PFSK-1 (cell line): ENCODE measurements around the gene CAMK1D.

Experiments
- FOXP2 ChIP-seq: optimal IDR thresholded peaks from 2 replicates; pipeline ENCODE3; 2011; ENCODE audit warnings: borderline replicate concordance, control low read depth, inconsistent platforms; ENCODE audit not compliant: insufficient read depth; ENCODE audit errors: extremely low read length, extremely low read depth
- POLR2AphosphoS5 ChIP-seq: IDR thresholded peaks from 2 replicates; pipeline ENCODE4 v1.6.1; 2012; ENCODE audit warnings: low read depth, mild to moderate bottlenecking, control low read depth, low read length, moderate library complexity
- SIN3A ChIP-seq: IDR thresholded peaks from 2 replicates; pipeline ENCODE4 v1.6.1; 2012; ENCODE audit warnings: mild to moderate bottlenecking, low read length, moderate library complexity, borderline replicate concordance; ENCODE audit not compliant: insufficient read depth
- TAF1 ChIP-seq: IDR thresholded peaks from 2 replicates; pipeline ENCODE4 v1.6.1; 2012; ENCODE audit warnings: low read length, control low read depth, borderline replicate concordance; ENCODE audit not compliant: insufficient read depth
- TF ChIP-seq, protein P1 (sequence below), 2 experiments: IDR thresholded peaks; 2 replicates each; pipeline versions ENCODE4 v1.6.1 to v1.8.0; 2011 to 2012; ENCODE audit warnings: low read depth in 2 of 2, low read length in 2 of 2, control low read depth in 1 of 2, inconsistent platforms in 1 of 2, mild to moderate bottlenecking in 1 of 2, moderate library complexity in 1 of 2; ENCODE audit not compliant: insufficient read depth in 1 of 2

CAMK1D gene

DNA sequence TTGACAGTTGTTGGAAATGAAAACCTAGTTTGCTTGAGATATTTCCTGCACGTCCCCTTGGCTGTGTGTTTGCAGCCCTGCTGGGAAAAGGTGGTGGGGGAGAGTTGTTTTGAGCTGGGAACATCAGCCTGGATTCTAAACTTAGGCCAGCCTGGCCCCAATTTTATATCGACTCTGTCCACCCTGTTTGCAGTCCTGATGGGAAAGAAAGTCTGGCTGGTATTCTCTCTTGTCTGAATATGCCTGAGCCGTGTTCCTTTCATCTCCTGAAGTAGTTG, 473.5 kb downstream of the CAMK1D start:
- no peak for TF ChIP-seq POLR2AphosphoS5
- no peak for TF ChIP-seq TAF1
- no peak for TF ChIP-seq SIN3A
- TF ChIP-seq, protein P1, sequence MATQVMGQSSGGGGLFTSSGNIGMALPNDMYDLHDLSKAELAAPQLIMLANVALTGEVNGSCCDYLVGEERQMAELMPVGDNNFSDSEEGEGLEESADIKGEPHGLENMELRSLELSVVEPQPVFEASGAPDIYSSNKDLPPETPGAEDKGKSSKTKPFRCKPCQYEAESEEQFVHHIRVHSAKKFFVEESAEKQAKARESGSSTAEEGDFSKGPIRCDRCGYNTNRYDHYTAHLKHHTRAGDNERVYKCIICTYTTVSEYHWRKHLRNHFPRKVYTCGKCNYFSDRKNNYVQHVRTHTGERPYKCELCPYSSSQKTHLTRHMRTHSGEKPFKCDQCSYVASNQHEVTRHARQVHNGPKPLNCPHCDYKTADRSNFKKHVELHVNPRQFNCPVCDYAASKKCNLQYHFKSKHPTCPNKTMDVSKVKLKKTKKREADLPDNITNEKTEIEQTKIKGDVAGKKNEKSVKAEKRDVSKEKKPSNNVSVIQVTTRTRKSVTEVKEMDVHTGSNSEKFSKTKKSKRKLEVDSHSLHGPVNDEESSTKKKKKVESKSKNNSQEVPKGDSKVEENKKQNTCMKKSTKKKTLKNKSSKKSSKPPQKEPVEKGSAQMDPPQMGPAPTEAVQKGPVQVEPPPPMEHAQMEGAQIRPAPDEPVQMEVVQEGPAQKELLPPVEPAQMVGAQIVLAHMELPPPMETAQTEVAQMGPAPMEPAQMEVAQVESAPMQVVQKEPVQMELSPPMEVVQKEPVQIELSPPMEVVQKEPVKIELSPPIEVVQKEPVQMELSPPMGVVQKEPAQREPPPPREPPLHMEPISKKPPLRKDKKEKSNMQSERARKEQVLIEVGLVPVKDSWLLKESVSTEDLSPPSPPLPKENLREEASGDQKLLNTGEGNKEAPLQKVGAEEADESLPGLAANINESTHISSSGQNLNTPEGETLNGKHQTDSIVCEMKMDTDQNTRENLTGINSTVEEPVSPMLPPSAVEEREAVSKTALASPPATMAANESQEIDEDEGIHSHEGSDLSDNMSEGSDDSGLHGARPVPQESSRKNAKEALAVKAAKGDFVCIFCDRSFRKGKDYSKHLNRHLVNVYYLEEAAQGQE (IDR thresholded peaks at IDR 0.05; ENCODE audit: insufficient read depth in 1 of 2, low read depth in 2 of 2, low read length in 2 of 2), result no peak
- no peak for TF ChIP-seq FOXP2

DNA sequence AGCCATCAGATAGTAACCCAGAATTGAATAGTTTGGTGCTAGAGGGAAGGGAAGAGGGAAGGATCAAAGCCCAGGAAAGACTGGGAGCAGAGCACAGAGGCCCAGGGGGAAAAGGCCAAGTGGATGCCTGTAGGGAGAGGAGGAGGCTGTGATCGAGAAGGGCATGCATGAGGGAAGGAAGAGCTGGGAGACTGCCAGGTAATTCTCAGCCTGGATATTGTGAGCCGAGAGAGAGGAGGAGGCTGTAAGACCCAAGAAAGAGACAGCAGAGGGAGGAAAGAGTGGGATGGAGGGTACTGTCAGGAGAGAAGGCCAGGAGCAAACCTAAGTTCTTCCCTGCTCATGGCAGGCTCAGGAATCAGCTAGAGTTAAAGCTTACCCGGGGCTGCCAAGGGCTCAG, 474.0 kb downstream of the CAMK1D start:
- TF ChIP-seq SIN3A, result no peak
- TF ChIP-seq TAF1, result no peak
- TF ChIP-seq, protein P1 (IDR thresholded peaks at IDR 0.05; ENCODE audit: insufficient read depth in 1 of 2, low read depth in 2 of 2, low read length in 2 of 2), result no peak
- no peak for TF ChIP-seq POLR2AphosphoS5
- TF ChIP-seq FOXP2, result no peak

DNA sequence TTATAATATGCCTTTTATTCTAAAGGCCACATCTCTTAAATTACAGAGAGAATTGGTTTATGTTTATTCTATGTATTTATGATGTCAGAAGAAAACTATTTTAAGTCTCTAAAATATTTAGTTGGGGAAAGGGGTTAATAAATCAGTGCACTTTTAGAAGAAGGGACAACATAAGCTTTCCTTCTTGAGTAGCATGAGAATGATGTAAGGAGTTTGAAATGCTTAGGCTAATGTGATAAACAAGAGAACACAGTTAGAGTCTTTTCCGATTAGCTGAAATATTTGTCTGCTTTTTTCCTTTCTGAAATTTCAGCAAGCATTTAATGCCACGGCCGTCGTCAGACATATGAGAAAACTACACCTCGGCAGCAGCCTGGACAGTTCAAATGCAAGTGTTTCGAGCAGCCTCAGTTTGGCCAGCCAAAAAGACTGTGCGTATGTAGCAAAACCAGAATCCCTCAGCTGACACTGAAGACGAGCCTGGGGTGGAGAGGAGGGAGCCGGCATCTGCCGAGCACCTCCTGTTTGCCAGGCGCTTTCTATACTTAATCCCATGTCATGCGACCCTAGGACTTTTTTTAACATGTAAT, 476.0 kb downstream of the CAMK1D start:
- TF ChIP-seq TAF1 (no peak), FOXP2 (no peak), SIN3A (no peak), POLR2AphosphoS5 (no peak)
- TF ChIP-seq, protein P1 (IDR thresholded peaks at IDR 0.05; ENCODE audit: insufficient read depth in 1 of 2, low read depth in 2 of 2, low read length in 2 of 2), result no peak

DNA sequence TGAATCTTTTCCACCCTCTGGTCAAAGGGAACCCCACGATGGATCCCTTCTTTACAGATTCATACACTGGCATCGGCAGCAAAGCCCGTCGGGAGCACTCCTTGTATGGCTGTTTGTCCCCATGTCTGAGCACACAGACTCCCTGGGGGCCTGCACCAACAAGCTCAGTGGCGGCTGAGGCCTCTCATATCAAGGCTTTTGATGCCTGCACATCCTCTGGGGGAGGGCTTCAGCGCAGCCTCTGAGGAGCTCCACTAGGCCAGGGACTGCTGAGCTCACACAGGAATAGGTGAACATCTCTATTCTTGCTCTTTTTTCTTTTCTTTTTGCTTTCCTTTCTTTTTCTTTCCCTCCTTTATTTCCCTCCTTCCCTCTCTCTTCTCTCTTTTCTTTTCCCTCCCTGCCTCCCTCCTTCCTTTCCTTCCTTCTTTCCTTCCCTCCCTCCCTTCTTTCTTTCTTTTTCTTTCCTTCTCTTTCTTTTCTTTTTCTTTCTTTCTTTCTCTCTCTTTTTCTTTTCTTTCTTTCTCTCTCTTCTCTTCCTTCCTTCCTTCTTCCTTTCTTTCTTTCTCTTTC, 477.5 kb downstream of the CAMK1D start:
- TF ChIP-seq POLR2AphosphoS5 (no peak), SIN3A (no peak)

DNA sequence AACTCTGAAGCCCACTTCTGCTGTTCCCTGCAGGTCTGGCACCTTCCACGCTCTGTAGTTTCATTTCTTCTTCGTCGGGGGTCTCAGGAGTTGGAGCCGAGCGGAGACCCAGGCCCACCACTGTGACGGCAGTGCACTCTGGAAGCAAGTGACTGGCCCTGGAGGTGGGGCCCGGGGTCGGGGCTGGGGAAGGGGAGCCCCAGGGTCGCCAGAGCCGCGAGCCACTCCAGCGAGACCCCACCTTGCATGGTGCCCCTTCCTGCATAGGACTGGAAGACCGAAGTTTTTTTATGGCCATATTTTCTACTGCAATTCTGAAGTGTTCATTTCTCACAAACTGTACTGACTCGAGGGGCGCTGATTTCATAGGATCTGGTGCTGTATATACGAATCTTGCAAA, 479.4 kb downstream of the CAMK1D start:
- TF ChIP-seq, protein P1 (IDR thresholded peaks at IDR 0.05; ENCODE audit: insufficient read depth in 1 of 2, low read depth in 2 of 2, low read length in 2 of 2), result no peak
- TF ChIP-seq FOXP2 (no peak), TAF1 (no peak), POLR2AphosphoS5 (no peak), SIN3A (no peak)
